ENCODE data around the gene CPT1B.
"Not testable (repeated sequence)": the region's sequence is repeated elsewhere in the genome, so short reads cannot be mapped to it uniquely, and the experiment has no call there.

The CPT1B gene

DNA sequence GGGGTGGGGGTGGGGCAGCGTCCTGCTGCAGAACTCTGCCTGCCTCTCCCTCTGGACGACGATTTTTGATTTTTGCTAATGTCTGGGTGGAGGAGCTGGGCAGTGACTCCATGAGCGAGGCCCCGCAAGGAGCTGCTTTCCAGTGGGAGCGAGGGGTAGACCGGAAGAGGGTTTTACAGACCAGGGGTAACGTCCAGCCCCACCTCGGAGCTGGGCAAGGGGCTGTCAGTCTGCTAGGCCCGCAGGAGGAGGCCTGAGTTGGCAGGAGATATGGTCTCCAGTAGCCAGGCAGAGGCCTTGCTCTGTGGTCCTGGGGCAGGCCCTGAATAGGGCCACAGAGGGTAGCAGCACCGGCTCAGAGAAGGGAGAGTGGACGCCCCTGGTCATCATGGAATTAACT, 31.4 kb upstream of the CPT1B start:
- no peaks in the 10 kb centered on the region for H3K9me3 ChIP-seq (ENCODE audit: control insufficient read depth, low read length)
- no peaks in the 10 kb centered on the region for H3K4me1 ChIP-seq (ENCODE audit: control insufficient read depth, insufficient read depth, low read length, poor library complexity, severe bottlenecking)
- H3K27me3 ChIP-seq (replicated peaks; ENCODE audit: control insufficient read depth, insufficient read depth, low read length, poor library complexity, severe bottlenecking) = peaks cover 9% of the 10 kb centered on the region
- no peaks in the 10 kb centered on the region for H3K36me3 ChIP-seq (ENCODE audit: control insufficient read depth, insufficient read depth, low read length)
- H3K27ac ChIP-seq (ENCODE audit: insufficient read depth, low read length, poor library complexity, severe bottlenecking) = no peak overlapping the region
- H3K4me3 ChIP-seq (ENCODE audit: insufficient read depth, low read depth, low read length, poor library complexity, severe bottlenecking) = no peak overlapping the region
- DNase-seq = no peak

GRCh38 chr22:50608996-50609395, 30.8 kb upstream of the CPT1B start:
- Histone ChIP-seq H3K4me1 (ENCODE audit: control insufficient read depth, insufficient read depth, low read length, poor library complexity, severe bottlenecking) (no peaks in the 10 kb centered on the region), H3K4me3 (ENCODE audit: insufficient read depth, low read depth, low read length, poor library complexity, severe bottlenecking) (no peak overlapping the region), H3K27me3 (replicated peaks; ENCODE audit: control insufficient read depth, insufficient read depth, low read length, poor library complexity, severe bottlenecking) (peaks cover 13% of the 10 kb centered on the region), H3K36me3 (ENCODE audit: control insufficient read depth, insufficient read depth, low read length) (no peaks in the 10 kb centered on the region), H3K9me3 (ENCODE audit: control insufficient read depth, low read length) (no peaks in the 10 kb centered on the region), H3K27ac (ENCODE audit: insufficient read depth, low read length, poor library complexity, severe bottlenecking) (no peak overlapping the region)
- no peak for DNase-seq

DNA sequence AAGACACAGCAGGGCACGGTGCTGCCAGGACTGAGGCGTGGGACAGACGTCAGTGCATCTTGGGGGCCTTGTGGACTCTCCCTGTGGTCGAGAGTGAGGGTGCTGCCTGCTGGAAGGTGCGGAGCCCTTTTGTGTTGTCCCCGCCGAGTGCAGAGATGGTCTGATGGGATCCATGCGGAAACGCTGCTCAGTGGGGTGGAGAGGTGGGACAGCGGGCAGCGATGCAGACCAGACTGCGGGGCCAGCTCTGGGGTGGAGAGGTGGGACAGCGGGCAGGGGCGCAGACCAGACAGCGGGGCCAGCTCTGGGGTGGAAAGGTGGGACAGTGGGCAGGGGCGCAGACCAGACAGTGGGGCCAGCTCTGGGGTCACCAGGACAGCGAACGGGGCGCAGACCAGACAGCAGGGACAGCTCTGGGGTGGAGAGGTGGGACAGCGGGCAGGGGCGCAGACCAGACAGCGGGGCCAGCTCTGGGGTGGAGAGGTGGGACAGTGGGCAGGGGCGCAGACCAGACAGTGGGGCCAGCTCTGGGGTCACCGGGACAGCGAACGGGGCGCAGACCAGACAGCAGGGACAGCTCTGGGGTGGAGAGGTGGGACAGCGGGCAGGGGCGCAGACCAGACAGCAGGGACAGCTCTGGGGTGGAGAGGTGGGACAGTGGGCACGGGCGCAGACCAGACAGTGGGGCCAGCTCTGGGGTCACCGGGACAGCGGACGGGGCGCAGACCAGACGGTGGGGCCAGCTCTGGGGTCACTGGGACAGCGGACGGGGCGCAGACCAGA, 30.0 kb upstream of the CPT1B start:
- H3K27ac ChIP-seq (ENCODE audit: insufficient read depth, low read length, poor library complexity, severe bottlenecking); H3K4me1 ChIP-seq (ENCODE audit: control insufficient read depth, insufficient read depth, low read length, poor library complexity, severe bottlenecking); H3K4me3 ChIP-seq (ENCODE audit: insufficient read depth, low read depth, low read length, poor library complexity, severe bottlenecking); DNase-seq; H3K9me3 ChIP-seq (ENCODE audit: control insufficient read depth, low read length); H3K36me3 ChIP-seq (ENCODE audit: control insufficient read depth, insufficient read depth, low read length): not testable (repeated sequence)
- H3K27me3 ChIP-seq (replicated peaks; ENCODE audit: control insufficient read depth, insufficient read depth, low read length, poor library complexity, severe bottlenecking) = peaks cover 21% of the 10 kb centered on the region

GRCh38 chr22:50607659-50608020, 29.4 kb upstream of the CPT1B start:
- H3K27ac ChIP-seq (ENCODE audit: insufficient read depth, low read length, poor library complexity, severe bottlenecking) = no peak overlapping the region
- no peak for DNase-seq
- H3K4me1 ChIP-seq (ENCODE audit: control insufficient read depth, insufficient read depth, low read length, poor library complexity, severe bottlenecking) = no peaks in the 10 kb centered on the region
- H3K27me3 ChIP-seq (replicated peaks; ENCODE audit: control insufficient read depth, insufficient read depth, low read length, poor library complexity, severe bottlenecking) = peaks cover 27% of the 10 kb centered on the region
- H3K36me3 ChIP-seq (ENCODE audit: control insufficient read depth, insufficient read depth, low read length) = no peaks in the 10 kb centered on the region
- H3K9me3 ChIP-seq (ENCODE audit: control insufficient read depth, low read length) = no peaks in the 10 kb centered on the region
- H3K4me3 ChIP-seq (ENCODE audit: insufficient read depth, low read depth, low read length, poor library complexity, severe bottlenecking) = no peak overlapping the region

DNA sequence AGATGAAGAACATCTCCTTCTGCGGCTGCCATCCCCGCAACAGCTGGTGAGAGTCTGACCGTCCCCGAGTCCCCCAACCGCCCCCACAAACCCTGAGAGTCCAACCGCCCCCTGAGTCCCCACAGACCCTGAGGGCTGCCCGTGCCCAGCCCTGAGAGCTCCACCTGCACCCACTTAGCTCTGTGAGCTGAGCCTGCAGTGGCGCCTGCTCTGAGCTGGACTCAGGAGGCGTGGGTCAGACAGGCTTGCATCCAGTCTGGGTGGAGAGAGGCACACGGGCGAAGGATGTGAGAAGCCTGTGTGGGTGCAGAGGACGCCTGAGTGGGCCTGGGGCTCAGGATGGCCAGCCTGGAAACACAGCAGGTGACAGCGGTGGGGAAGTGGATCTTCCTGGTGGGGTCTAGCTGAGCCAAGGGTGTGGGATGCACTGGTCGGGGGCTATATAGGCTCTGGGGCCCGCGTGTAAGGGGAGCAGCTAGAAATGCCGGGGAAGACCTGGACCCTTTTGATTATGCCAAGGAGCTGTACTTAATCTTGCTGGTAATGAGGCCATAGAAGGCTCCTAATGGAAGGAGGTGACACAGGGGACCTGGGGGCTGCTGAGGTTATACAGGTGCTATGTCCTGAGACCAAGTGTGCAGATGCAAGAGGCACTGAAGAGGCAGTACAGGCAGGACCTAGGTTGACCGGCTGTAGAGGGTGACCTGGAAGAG, 28.9 kb upstream of the CPT1B start:
- Histone ChIP-seq H3K36me3 (ENCODE audit: control insufficient read depth, insufficient read depth, low read length) (no peaks in the 10 kb centered on the region), H3K9me3 (ENCODE audit: control insufficient read depth, low read length) (no peaks in the 10 kb centered on the region), H3K4me1 (ENCODE audit: control insufficient read depth, insufficient read depth, low read length, poor library complexity, severe bottlenecking) (no peaks in the 10 kb centered on the region), H3K4me3 (ENCODE audit: insufficient read depth, low read depth, low read length, poor library complexity, severe bottlenecking) (no peak overlapping the region), H3K27ac (ENCODE audit: insufficient read depth, low read length, poor library complexity, severe bottlenecking) (no peak overlapping the region), H3K27me3 (replicated peaks; ENCODE audit: control insufficient read depth, insufficient read depth, low read length, poor library complexity, severe bottlenecking) (peaks cover 30% of the 10 kb centered on the region)
- no peak for DNase-seq

- Histone ChIP-seq H3K36me3 (ENCODE audit: control insufficient read depth, insufficient read depth, low read length) (no peaks in the 10 kb centered on the region), H3K9me3 (ENCODE audit: control insufficient read depth, low read length) (no peaks in the 10 kb centered on the region), H3K4me3 (ENCODE audit: insufficient read depth, low read depth, low read length, poor library complexity, severe bottlenecking) (no peak overlapping the region), H3K4me1 (ENCODE audit: control insufficient read depth, insufficient read depth, low read length, poor library complexity, severe bottlenecking) (no peaks in the 10 kb centered on the region), H3K27me3 (replicated peaks; ENCODE audit: control insufficient read depth, insufficient read depth, low read length, poor library complexity, severe bottlenecking) (peaks cover 37% of the 10 kb centered on the region), H3K27ac (ENCODE audit: insufficient read depth, low read length, poor library complexity, severe bottlenecking) (no peak overlapping the region)
- DNase-seq = no peak
These were observed 28.1 kb upstream of the CPT1B start for GRCh38 chr22:50606165-50606945.

DNA sequence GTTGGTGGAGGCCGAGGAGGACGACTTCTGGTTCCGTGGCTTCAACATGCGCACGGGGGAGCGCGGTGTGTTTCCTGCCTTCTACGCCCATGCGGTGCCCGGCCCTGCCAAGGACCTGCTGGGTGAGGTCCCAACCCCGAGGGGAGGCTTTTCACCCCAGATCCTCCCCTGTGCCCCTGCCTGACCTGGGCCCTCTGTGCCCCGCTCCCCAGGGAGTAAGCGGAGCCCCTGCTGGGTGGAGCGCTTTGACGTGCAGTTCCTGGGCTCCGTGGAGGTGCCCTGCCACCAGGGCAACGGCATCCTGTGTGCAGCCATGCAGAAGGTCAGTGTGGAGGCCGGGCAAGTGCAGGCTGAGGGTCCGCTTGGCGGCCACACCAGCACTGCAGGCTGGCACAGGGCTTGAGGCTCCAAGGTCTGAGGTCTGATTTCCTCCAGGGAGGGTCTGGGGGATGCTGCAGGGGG, 27.4 kb upstream of the CPT1B start:
- no peak for DNase-seq
- Histone ChIP-seq H3K27ac (ENCODE audit: insufficient read depth, low read length, poor library complexity, severe bottlenecking) (no peak overlapping the region), H3K27me3 (replicated peaks; ENCODE audit: control insufficient read depth, insufficient read depth, low read length, poor library complexity, severe bottlenecking) (peaks cover 40% of the 10 kb centered on the region), H3K4me3 (ENCODE audit: insufficient read depth, low read depth, low read length, poor library complexity, severe bottlenecking) (no peak overlapping the region), H3K36me3 (ENCODE audit: control insufficient read depth, insufficient read depth, low read length) (no peaks in the 10 kb centered on the region), H3K9me3 (ENCODE audit: control insufficient read depth, low read length) (no peaks in the 10 kb centered on the region), H3K4me1 (ENCODE audit: control insufficient read depth, insufficient read depth, low read length, poor library complexity, severe bottlenecking) (no peaks in the 10 kb centered on the region)

GRCh38 chr22:50605002-50605612, 26.9 kb upstream of the CPT1B start:
- H3K4me3 ChIP-seq (ENCODE audit: insufficient read depth, low read depth, low read length, poor library complexity, severe bottlenecking) = no peak overlapping the region
- peaks cover 42% of the 10 kb centered on the region for H3K27me3 ChIP-seq (replicated peaks; ENCODE audit: control insufficient read depth, insufficient read depth, low read length, poor library complexity, severe bottlenecking)
- H3K4me1 ChIP-seq (ENCODE audit: control insufficient read depth, insufficient read depth, low read length, poor library complexity, severe bottlenecking) = no peaks in the 10 kb centered on the region
- H3K9me3 ChIP-seq (ENCODE audit: control insufficient read depth, low read length) = no peaks in the 10 kb centered on the region
- no peak for DNase-seq
- H3K27ac ChIP-seq (ENCODE audit: insufficient read depth, low read length, poor library complexity, severe bottlenecking) = no peak overlapping the region
- no peaks in the 10 kb centered on the region for H3K36me3 ChIP-seq (ENCODE audit: control insufficient read depth, insufficient read depth, low read length)

GRCh38 chr22:50604256-50605001, 26.2 kb upstream of the CPT1B start:
- Histone ChIP-seq H3K9me3 (ENCODE audit: control insufficient read depth, low read length) (no peaks in the 10 kb centered on the region), H3K27ac (ENCODE audit: insufficient read depth, low read length, poor library complexity, severe bottlenecking) (no peak overlapping the region), H3K36me3 (ENCODE audit: control insufficient read depth, insufficient read depth, low read length) (no peaks in the 10 kb centered on the region), H3K4me3 (ENCODE audit: insufficient read depth, low read depth, low read length, poor library complexity, severe bottlenecking) (no peak overlapping the region), H3K27me3 (replicated peaks; ENCODE audit: control insufficient read depth, insufficient read depth, low read length, poor library complexity, severe bottlenecking) (peaks cover 49% of the 10 kb centered on the region), H3K4me1 (ENCODE audit: control insufficient read depth, insufficient read depth, low read length, poor library complexity, severe bottlenecking) (no peaks in the 10 kb centered on the region)
- DNase-seq = no peak

Measured in effector memory CD4-positive, alpha-beta T cell (primary cell).